T-helper 1 cell treated with Interleukin-12 subunit alpha and Interleukin-12 subunit beta and Interleukin-4 antibody, amounts not matched to agents 30 μg/mL and 1 μg/mL, for 36 hours (primary cell): ENCODE results near the gene PIK3R1.

Experiments
- H3K27ac Mint-ChIP-seq: one replicate; pipeline ENCODE4 v1.8.0; 2021; ENCODE audit warnings: mild to moderate bottlenecking, mixed read lengths
- H3K27me3 Mint-ChIP-seq: one replicate; pipeline ENCODE4 v1.8.0; 2021; ENCODE audit warnings: low read depth, mixed read lengths
- H3K36me3 Mint-ChIP-seq: one replicate; pipeline ENCODE4 v1.8.0; 2021; ENCODE audit warnings: low read depth, mixed read lengths
- H3K4me1 Mint-ChIP-seq: one replicate; pipeline ENCODE4 v1.8.0; 2021; ENCODE audit warnings: low read depth, mixed read lengths
- H3K4me3 Mint-ChIP-seq: one replicate; pipeline ENCODE4 v1.8.0; 2021; ENCODE audit warnings: mild to moderate bottlenecking, moderate library complexity, mixed read lengths
- H3K9me3 Mint-ChIP-seq: one replicate; pipeline ENCODE4 v1.8.0; 2021; ENCODE audit warnings: mixed read lengths

The PIK3R1 gene

GRCh38 chr5:68272289-68272688 lies 56.7 kb downstream of the PIK3R1 start:
- no peak overlapping the region for H3K4me3 Mint-ChIP-seq
- H3K9me3 Mint-ChIP-seq = no peaks in the 10 kb centered on the region
- peaks cover 68% of the 10 kb centered on the region for H3K4me1 Mint-ChIP-seq
- H3K36me3 Mint-ChIP-seq = peaks cover 25% of the 10 kb centered on the region
- no peak overlapping the region for H3K27ac Mint-ChIP-seq
- H3K27me3 Mint-ChIP-seq = no peaks in the 10 kb centered on the region

GRCh38 chr5:68273717-68274409 lies 58.3 kb downstream of the PIK3R1 start:
- Mint-ChIP-seq H3K4me3 (no peak overlapping the region), H3K9me3 (no peaks in the 10 kb centered on the region), H3K36me3 (peaks cover 36% of the 10 kb centered on the region), H3K27ac (peak overlapping the region; percentile 92), H3K4me1 (peaks cover 66% of the 10 kb centered on the region), H3K27me3 (no peaks in the 10 kb centered on the region)

GRCh38 chr5:68274847-68275651 lies 59.5 kb downstream of the PIK3R1 start:
- peak overlapping the region; percentile 92 for H3K27ac Mint-ChIP-seq
- H3K4me3 Mint-ChIP-seq = peak overlapping the region; percentile 72
- no peaks in the 10 kb centered on the region for H3K9me3 Mint-ChIP-seq
- H3K36me3 Mint-ChIP-seq = peaks cover 44% of the 10 kb centered on the region
- peaks cover 72% of the 10 kb centered on the region for H3K4me1 Mint-ChIP-seq
- H3K27me3 Mint-ChIP-seq = no peaks in the 10 kb centered on the region

- Mint-ChIP-seq H3K9me3 (no peaks in the 10 kb centered on the region), H3K27me3 (no peaks in the 10 kb centered on the region), H3K36me3 (peaks cover 53% of the 10 kb centered on the region), H3K27ac (no peak overlapping the region), H3K4me1 (peaks cover 74% of the 10 kb centered on the region), H3K4me3 (no peak overlapping the region)
These were observed 61.2 kb downstream of the PIK3R1 start for GRCh38 chr5:68276740-68277139.

GRCh38 chr5:68277431-68277830 lies 61.9 kb downstream of the PIK3R1 start:
- peaks cover 78% of the 10 kb centered on the region for H3K4me1 Mint-ChIP-seq

GRCh38 chr5:68279984-68280383 lies 64.4 kb downstream of the PIK3R1 start:
- no peaks in the 10 kb centered on the region for H3K9me3 Mint-ChIP-seq
- H3K36me3 Mint-ChIP-seq = peaks cover 66% of the 10 kb centered on the region
- peaks cover 71% of the 10 kb centered on the region for H3K4me1 Mint-ChIP-seq
- peak overlapping the region; percentile 77 for H3K4me3 Mint-ChIP-seq
- no peaks in the 10 kb centered on the region for H3K27me3 Mint-ChIP-seq
- H3K27ac Mint-ChIP-seq = peak overlapping the region; percentile 95

More at GRCh38 chr5:68277431-68277830, 61.9 kb downstream of the PIK3R1 start:
- peaks cover 60% of the 10 kb centered on the region for H3K36me3 Mint-ChIP-seq
- H3K27me3 Mint-ChIP-seq = no peaks in the 10 kb centered on the region
- H3K9me3 Mint-ChIP-seq = no peaks in the 10 kb centered on the region
- H3K27ac Mint-ChIP-seq = peak overlapping the region; percentile 6
- H3K4me3 Mint-ChIP-seq = no peak overlapping the region

- Mint-ChIP-seq H3K27ac (peak overlapping the region; percentile 63), H3K9me3 (no peaks in the 10 kb centered on the region), H3K27me3 (no peaks in the 10 kb centered on the region), H3K4me3 (peak overlapping the region; percentile 77), H3K4me1 (peaks cover 72% of the 10 kb centered on the region), H3K36me3 (peaks cover 57% of the 10 kb centered on the region)
These were observed 66.4 kb downstream of the PIK3R1 start for GRCh38 chr5:68282001-68282400.

- H3K4me3 Mint-ChIP-seq = no peak overlapping the region
- H3K4me1 Mint-ChIP-seq = peaks cover 74% of the 10 kb centered on the region
- H3K27me3 Mint-ChIP-seq = no peaks in the 10 kb centered on the region
- H3K27ac Mint-ChIP-seq = no peak overlapping the region
- H3K9me3 Mint-ChIP-seq = no peaks in the 10 kb centered on the region
- H3K36me3 Mint-ChIP-seq = peaks cover 45% of the 10 kb centered on the region
These were observed 68.2 kb downstream of the PIK3R1 start for GRCh38 chr5:68283766-68284165.

GRCh38 chr5:68285075-68285840 lies 69.7 kb downstream of the PIK3R1 start:
- H3K27me3 Mint-ChIP-seq = no peaks in the 10 kb centered on the region
- peaks cover 74% of the 10 kb centered on the region for H3K4me1 Mint-ChIP-seq
- peak overlapping the region; percentile 58 for H3K27ac Mint-ChIP-seq
- peak overlapping the region; percentile 17 for H3K4me3 Mint-ChIP-seq
- H3K36me3 Mint-ChIP-seq = peaks cover 39% of the 10 kb centered on the region
- no peaks in the 10 kb centered on the region for H3K9me3 Mint-ChIP-seq

- H3K27me3 Mint-ChIP-seq = no peaks in the 10 kb centered on the region
- H3K4me3 Mint-ChIP-seq = peak overlapping the region; percentile 15
- peak overlapping the region; percentile 58 for H3K27ac Mint-ChIP-seq
- H3K9me3 Mint-ChIP-seq = no peaks in the 10 kb centered on the region
- H3K4me1 Mint-ChIP-seq = peaks cover 70% of the 10 kb centered on the region
- peaks cover 35% of the 10 kb centered on the region for H3K36me3 Mint-ChIP-seq
These were observed 70.5 kb downstream of the PIK3R1 start for GRCh38 chr5:68285851-68286611.

- Mint-ChIP-seq H3K27ac (no peak overlapping the region), H3K27me3 (no peaks in the 10 kb centered on the region), H3K36me3 (peaks cover 34% of the 10 kb centered on the region), H3K4me3 (no peak overlapping the region), H3K4me1 (peaks cover 67% of the 10 kb centered on the region), H3K9me3 (no peaks in the 10 kb centered on the region)
These were observed 71.0 kb downstream of the PIK3R1 start for GRCh38 chr5:68286612-68286912.

- no peaks in the 10 kb centered on the region for H3K27me3 Mint-ChIP-seq
- peaks cover 65% of the 10 kb centered on the region for H3K4me1 Mint-ChIP-seq
- peaks cover 30% of the 10 kb centered on the region for H3K36me3 Mint-ChIP-seq
- no peaks in the 10 kb centered on the region for H3K9me3 Mint-ChIP-seq
- H3K27ac Mint-ChIP-seq = peak overlapping the region; percentile 84
- peak overlapping the region; percentile 89 for H3K4me3 Mint-ChIP-seq
These were observed 72.0 kb downstream of the PIK3R1 start for GRCh38 chr5:68287631-68287975.

GRCh38 chr5:68287976-68288706 lies 72.6 kb downstream of the PIK3R1 start:
- peaks cover 62% of the 10 kb centered on the region for H3K4me1 Mint-ChIP-seq
- no peaks in the 10 kb centered on the region for H3K9me3 Mint-ChIP-seq
- no peaks in the 10 kb centered on the region for H3K27me3 Mint-ChIP-seq
- peaks cover 26% of the 10 kb centered on the region for H3K36me3 Mint-ChIP-seq
- peak overlapping the region; percentile 89 for H3K4me3 Mint-ChIP-seq
- H3K27ac Mint-ChIP-seq = peak overlapping the region; percentile 87
